ENCODE results near the gene MAGEE2. TPM values are rescaled to one million over a fixed set of nuclear protein-coding genes. Genes with fewer than 3 reads are reported as not detected.

MAGEE2 gene
- total and polyA plus RNA-seq, 2 of the 13 experiments (the other 11 are each of a cell fraction or from before 2014, with no cell fraction given) = not detected

DNA sequence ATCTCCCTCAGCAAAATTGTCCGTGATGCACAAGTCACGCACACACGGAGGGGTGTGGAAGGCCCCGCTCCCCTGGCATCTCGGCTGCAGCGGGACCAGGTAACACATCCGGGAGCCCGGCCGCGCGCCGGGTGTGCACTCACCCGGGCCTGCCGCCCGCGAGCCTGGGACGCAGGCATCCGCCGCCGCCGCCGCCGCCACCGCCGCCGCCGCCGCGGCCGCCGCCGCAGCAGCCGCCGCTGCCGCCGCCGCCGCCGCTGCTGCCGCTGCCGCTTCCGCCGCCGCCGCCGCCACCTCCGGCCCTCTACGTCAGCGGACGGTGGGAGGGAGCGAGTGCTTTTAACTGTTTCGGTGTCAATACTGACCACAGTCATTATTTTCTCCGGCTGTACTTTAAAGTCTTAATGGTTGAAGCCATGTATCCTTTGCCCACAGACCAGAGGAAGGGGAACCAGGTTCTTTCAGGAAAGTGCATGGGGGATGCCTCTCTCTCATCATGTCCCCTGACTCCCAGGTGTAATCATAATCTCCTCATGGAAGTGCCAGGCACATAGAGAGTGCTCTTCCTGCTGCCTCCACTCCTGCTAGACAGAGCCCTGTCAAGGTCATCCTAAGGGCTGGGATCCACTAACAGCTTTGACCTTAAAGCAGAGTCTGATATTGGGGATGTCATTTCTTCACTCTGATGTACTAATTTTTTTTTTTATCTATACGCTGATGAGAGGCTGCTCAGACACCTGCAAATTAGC lies 38.0 kb downstream of the MAGEE2 start (continued):
- TF ChIP-seq, protein P1, sequence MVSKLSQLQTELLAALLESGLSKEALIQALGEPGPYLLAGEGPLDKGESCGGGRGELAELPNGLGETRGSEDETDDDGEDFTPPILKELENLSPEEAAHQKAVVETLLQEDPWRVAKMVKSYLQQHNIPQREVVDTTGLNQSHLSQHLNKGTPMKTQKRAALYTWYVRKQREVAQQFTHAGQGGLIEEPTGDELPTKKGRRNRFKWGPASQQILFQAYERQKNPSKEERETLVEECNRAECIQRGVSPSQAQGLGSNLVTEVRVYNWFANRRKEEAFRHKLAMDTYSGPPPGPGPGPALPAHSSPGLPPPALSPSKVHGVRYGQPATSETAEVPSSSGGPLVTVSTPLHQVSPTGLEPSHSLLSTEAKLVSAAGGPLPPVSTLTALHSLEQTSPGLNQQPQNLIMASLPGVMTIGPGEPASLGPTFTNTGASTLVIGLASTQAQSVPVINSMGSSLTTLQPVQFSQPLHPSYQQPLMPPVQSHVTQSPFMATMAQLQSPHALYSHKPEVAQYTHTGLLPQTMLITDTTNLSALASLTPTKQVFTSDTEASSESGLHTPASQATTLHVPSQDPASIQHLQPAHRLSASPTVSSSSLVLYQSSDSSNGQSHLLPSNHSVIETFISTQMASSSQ (IDR thresholded peaks at IDR 0.05; ENCODE audit: low read depth) = no peak
- TF ChIP-seq, protein P1 (CRISPR knock-in tag; IDR thresholded peaks at IDR 0.05; ENCODE audit: borderline replicate concordance) = no peak
